Fibroblast of skin of back (primary cell): ENCODE data around the gene KAZN.

Source experiments
- DNase-seq: peaks from one replicate; pipeline ENCODE4 v3.0.0-alpha.2; 2013

KAZN gene

GRCh38 chr1:14648896-14649855, 50.7 kb downstream of the KAZN start:
- no peak for DNase-seq

- no peak for DNase-seq
Observed at GRCh38 chr1:14649976-14650375, 51.5 kb downstream of the KAZN start.

- DNase-seq, result no peak
Observed at GRCh38 chr1:14650951-14651350, 52.5 kb downstream of the KAZN start.

- no peak for DNase-seq
Observed at GRCh38 chr1:14652840-14653239, 54.4 kb downstream of the KAZN start.

GRCh38 chr1:14653461-14653960, 55.0 kb downstream of the KAZN start:
- DNase-seq, result no peak

- DNase-seq, result no peak
Observed at GRCh38 chr1:14654554-14654953, 56.1 kb downstream of the KAZN start.

GRCh38 chr1:14655385-14655784, 56.9 kb downstream of the KAZN start:
- DNase-seq, result no peak

- no peak for DNase-seq
Observed at GRCh38 chr1:14656384-14656937, 58.0 kb downstream of the KAZN start.

GRCh38 chr1:14658642-14659041, 60.2 kb downstream of the KAZN start:
- DNase-seq, result no peak

GRCh38 chr1:14659913-14660312, 61.4 kb downstream of the KAZN start:
- DNase-seq, result no peak

- DNase-seq, result no peak
Observed at GRCh38 chr1:14660801-14661200, 62.3 kb downstream of the KAZN start.

- DNase-seq, result no peak
Observed at GRCh38 chr1:14661222-14661621, 62.7 kb downstream of the KAZN start.

GRCh38 chr1:14662116-14662515, 63.6 kb downstream of the KAZN start:
- DNase-seq, result no peak

GRCh38 chr1:14663773-14664172, 65.3 kb downstream of the KAZN start:
- DNase-seq, result no peak

- DNase-seq, result no peak
Observed at GRCh38 chr1:14666373-14666772, 67.9 kb downstream of the KAZN start.

GRCh38 chr1:14666962-14667650, 68.6 kb downstream of the KAZN start:
- DNase-seq, result no peak

- DNase-seq, result no peak
Observed at GRCh38 chr1:14667651-14667984, 69.1 kb downstream of the KAZN start.

- DNase-seq, result no peak
Observed at GRCh38 chr1:14668538-14668937, 70.1 kb downstream of the KAZN start.

- no peak for DNase-seq
Observed at GRCh38 chr1:14672005-14672404, 73.5 kb downstream of the KAZN start.

GRCh38 chr1:14674030-14674429, 75.5 kb downstream of the KAZN start:
- DNase-seq, result no peak

GRCh38 chr1:14676400-14676799, 77.9 kb downstream of the KAZN start:
- DNase-seq, result no peak

GRCh38 chr1:14677292-14677971, 78.9 kb downstream of the KAZN start:
- no peak for DNase-seq
